Activated CD8-positive, alpha-beta memory T cell treated with anti-CD3 and anti-CD28 coated beads, Interleukin-2, amount 50 U/mL, for 24 hours (primary cell): Measurements from ENCODE around the gene KIF21B.

Experiments used
- DNase-seq: peaks from one replicate; pipeline ENCODE4 v3.0.0-alpha.2; 2020; ENCODE audit errors: extremely low read depth

The KIF21B gene

GRCh38 chr1:200998323-200998722 lies 25.2 kb downstream of the KIF21B start:
- DNase-seq, result no peak

GRCh38 chr1:200992382-200993048 lies 31.0 kb downstream of the KIF21B start:
- no peak for DNase-seq

- DNase-seq, result no peak
Measured at GRCh38 chr1:200991097-200991614, 32.4 kb downstream of the KIF21B start.

- DNase-seq, result no peak
Measured at GRCh38 chr1:200990114-200990513, 33.4 kb downstream of the KIF21B start.

DNA sequence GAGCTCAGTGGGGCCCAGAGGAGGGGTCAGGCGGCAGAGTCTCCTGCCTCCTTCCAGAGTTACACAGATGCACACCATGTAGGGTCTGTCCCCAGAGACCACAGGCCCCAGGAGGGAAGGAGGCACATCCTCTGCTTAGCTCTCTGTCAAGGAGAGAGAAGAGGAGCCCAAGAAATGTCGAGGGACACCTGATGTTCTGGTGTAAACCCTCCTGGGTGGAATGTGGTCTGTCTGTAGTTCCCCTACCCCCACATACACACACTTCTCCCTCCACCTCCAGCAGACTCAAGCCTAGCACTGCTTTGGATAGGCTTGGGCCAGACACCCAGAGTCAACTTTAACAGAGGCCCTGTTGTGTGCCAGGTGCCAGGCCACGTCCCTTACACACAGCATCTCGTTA lies 34.2 kb downstream of the KIF21B start:
- no peak for DNase-seq

DNA sequence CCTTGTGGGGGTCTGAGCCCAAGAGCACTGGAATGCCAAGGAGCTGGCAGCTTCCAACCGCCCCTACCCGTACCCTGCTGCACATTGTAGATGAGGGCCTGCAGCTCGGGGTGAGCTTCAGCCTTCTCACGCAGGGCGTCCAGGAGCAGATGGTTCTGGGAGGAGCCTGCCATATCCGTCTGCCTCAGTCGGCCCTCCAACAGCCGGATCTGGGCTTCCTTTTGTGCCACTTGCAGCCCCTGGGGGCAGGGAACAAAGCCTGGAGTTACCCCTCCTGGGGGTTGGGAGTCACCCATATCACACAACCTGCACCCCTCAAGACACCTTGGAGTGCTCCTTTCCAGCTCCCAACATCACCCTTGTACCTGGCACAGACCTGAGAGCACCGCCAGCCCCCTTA lies 34.8 kb downstream of the KIF21B start:
- no peak for DNase-seq

DNA sequence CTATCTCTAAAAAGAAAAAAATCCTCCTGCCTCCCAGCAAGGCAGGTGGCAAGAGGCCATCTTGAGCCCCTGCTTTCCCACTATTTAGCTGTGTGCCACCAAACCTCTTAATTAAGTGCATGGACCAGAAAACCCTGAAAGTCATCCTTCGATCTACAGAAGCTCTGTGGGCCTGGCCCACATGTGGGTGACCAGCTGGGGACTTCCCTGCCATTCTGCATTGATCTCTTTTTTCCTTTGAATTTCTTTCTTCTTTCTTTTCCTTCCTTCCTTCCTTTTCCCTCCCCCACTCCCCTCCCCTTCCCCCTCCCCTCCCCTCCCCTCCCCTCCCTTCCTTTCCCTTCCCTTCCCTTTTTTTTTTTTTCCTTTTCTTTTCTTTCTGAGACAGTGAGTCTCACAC lies 38.0 kb downstream of the KIF21B start:
- no peak for DNase-seq

- no peak for DNase-seq
Measured at GRCh38 chr1:200983035-200983561, 40.4 kb downstream of the KIF21B start.

DNA sequence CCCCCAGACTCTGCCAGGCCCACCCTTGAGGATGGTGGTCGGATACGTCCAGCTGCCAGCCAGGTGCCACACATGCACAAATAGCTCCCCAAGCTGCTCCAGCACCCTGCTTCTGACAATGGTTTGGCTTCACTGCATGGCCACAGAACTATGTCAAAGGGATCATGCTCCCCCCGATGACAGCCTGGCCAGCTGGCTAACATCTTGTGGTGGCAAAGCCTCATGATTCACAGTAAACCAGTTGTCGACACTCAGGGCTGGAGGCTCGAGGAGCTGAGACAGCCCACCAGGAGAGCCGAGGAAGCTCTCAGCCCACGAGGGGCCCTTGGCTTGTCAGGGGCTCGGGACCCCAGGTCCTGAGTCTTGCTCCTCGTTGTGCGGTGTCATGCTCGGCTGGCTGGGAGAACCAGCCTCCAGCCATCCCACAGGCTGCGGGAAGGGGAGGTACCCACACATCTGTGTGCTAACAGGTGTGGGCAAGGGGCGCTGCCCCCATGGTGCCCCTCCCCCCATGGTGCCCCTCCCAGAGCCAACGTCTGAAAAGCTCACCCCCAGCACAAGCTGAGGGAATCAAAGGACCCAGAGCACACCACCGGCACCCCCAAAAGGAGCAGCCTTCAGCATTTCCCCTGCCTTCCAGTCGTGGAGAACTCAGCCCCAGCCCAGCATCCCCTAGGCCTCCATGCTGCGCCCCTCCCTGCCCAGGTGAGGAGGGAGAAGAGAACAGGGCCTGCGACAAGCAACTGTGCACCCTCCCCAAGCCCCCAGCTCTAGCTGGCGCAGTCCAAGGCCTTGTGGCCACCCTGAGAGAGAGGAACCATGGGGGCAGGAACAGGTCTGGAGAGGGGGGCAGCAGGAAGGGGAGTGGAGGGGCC lies 41.2 kb downstream of the KIF21B start:
- DNase-seq, result no peak

GRCh38 chr1:200981278-200981677 lies 42.2 kb downstream of the KIF21B start:
- DNase-seq, result no peak

GRCh38 chr1:200980873-200981272 lies 42.6 kb downstream of the KIF21B start:
- DNase-seq, result no peak

DNA sequence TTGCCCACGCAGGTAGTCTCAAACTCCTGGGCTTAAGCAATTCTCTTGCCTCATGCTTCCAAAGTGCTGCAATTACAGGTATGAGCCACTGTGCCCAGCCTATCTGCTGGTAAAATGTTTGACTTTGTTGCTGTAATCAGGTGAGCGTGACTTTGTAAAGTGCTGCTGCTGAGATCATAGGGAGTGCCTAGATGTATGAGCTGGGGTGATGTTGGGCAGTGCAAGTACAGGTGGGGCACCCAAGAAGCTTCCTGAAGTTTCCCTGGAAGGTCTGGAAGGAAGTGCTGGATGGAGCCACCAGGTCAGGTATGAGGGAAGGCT lies 43.1 kb downstream of the KIF21B start:
- no peak for DNase-seq

DNA sequence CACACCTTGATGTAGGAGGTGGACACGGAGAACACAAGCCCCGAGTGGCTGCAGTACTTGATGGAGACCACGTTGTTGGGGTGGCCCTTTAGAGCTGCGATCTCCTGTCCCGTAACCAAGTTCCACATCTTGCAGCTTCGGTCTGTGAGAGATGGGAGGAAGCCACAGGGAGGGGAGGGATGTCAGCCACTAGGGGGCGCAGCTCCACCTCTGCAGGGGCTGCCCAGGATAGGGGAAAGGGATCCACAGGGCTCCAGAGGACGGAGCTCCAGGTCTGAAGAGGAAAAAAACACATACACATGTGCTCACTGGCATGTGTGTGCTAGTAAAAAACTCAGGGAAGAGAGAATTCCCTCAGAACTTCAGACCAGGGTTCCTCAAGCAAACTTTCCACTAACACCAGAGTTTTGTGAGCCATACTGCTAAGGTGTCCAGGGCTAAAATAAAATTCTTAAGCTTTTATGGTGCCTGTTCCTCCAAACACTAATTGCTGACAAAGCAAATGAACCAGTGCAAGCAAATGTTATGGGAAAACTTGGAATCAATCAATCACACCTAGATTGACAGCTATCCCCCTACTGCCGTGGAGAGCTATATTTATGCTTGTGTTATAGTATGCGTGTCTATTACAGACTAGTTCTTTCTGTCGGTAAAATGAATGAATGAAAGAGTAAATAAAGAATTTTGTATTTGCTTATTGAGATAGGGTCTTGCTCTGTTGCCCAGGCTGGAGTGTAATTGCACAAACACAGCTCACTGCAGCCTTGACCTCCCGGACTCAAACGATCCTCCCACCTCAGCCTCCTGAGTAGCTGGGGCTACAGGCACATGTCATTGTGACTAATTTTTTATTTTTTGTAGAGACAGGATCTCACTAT lies 43.7 kb downstream of the KIF21B start:
- DNase-seq, result peak; percentile 44

DNA sequence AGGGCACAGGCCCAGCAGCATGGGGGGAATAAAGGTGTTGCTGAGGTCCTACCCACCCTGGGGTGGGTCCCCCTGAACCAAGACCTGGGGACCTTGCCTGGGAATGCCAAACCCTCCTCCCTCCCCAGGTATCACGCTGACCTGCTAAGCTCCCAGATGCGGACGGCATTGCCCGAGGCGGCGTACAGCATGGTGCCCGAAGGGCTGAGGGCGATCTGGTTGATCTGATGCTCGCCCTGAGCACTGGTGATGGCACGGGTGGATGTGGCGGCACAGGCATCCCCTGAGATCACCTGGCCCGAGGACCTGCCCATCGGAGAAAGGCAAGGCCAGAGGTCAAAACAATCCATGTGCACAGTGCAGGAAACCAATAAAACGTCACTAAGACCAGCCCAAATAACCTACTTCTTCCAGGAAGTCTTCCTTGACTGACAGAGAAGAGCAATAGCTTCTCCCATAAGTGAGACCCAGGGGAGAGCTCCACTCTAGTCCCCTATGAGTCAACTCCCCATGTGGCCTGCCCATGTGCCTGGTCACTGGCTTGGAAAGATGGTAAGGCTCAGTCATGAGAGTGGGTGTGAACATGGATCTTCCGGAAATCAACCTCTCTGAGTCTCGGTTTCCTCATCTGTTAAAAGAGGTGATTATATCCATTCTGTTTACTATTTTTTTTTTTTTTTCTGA lies 46.3 kb downstream of the KIF21B start:
- no peak for DNase-seq

GRCh38 chr1:200976634-200977033 lies 46.9 kb downstream of the KIF21B start:
- DNase-seq, result no peak

- DNase-seq, result no peak
Measured at GRCh38 chr1:200975458-200975857, 48.1 kb downstream of the KIF21B start.

- no peak for DNase-seq
Measured at GRCh38 chr1:200974711-200975110, 48.8 kb downstream of the KIF21B start.

DNA sequence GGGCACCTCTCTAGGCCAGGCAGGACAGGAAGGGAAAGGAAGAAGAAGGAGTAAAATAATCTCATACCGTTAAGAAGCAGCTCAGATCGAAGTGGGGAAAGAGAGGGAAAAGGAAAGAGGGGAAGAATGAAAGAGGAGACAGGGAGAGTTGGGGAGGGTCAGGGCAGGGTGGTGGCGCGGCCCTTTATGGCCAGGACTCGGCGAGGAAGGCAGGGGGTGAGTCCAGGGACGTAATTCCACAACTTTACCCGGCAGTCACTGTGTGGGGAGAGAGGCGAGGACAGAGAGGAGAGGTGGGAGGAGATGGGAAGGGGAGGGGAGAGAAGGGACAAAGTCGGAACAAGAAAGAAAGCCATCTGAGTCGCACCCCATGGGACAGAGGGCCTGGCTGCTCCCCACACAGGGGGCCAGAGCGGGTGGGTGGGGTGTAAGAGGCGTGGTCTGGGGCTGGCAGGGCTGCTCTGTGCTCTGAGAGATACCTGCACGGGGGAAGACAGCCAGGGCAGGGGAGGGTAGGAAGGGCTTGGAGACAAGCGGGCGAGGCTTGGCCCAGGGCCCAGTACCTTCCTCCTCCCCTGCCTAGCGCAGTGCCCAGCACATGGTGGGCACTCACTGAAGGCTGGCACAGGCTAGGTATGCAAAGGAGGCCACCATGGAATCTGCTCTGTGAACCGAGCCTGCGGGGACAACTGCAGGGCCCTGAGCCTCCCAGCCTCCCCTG lies 49.4 kb downstream of the KIF21B start:
- no peak for DNase-seq

- DNase-seq, result no peak
Measured at GRCh38 chr1:200972985-200973742, 50.4 kb downstream of the KIF21B start.
